ENCODE results near the gene ASCC3.

GRCh38 chr6:100730001-100730980 lies 150.8 kb downstream of the ASCC3 start:
- TF ChIP-seq POLR2A (IDR thresholded peaks at IDR 0.05) (no peak), EP300 (IDR thresholded peaks at IDR 0.05) (no peak)
- TF ChIP-seq, protein P1, sequence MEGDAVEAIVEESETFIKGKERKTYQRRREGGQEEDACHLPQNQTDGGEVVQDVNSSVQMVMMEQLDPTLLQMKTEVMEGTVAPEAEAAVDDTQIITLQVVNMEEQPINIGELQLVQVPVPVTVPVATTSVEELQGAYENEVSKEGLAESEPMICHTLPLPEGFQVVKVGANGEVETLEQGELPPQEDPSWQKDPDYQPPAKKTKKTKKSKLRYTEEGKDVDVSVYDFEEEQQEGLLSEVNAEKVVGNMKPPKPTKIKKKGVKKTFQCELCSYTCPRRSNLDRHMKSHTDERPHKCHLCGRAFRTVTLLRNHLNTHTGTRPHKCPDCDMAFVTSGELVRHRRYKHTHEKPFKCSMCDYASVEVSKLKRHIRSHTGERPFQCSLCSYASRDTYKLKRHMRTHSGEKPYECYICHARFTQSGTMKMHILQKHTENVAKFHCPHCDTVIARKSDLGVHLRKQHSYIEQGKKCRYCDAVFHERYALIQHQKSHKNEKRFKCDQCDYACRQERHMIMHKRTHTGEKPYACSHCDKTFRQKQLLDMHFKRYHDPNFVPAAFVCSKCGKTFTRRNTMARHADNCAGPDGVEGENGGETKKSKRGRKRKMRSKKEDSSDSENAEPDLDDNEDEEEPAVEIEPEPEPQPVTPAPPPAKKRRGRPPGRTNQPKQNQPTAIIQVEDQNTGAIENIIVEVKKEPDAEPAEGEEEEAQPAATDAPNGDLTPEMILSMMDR (IDR thresholded peaks at IDR 0.05): no peak

Measured in tibial nerve (tissue), 4 donors.